HCT116 (cell line): ENCODE measurements around the gene NLRP1. TPM values are rescaled to one million over a fixed set of nuclear protein-coding genes. Genes with fewer than 3 reads are reported as not detected.

Experiments
- ATAC-seq: fragments of 200-7000 bp; cut with Tn5 transposase; 2 replicates; pipeline ENCODE4 v1.9.1; 2020; ENCODE audit warnings: mild to moderate bottlenecking, moderate library complexity
- BruUV-seq: library from RNA; stranded (reverse); fragments of 400-500 nt; replicated peaks from 2 replicates; lab custom pipeline; 2021; lab: Mats Ljungman, UMichigan
- CTCF ChIA-PET: fragments of 300-600 bp; sonication (Branson Sonifier 250); formaldehyde crosslinking; loops from one replicate; lab custom pipeline; 2021; ENCODE audit warnings: antibody characterized with exemption; lab: Charles Lee
- POLR2A ChIA-PET: fragments of 300-600, 350-600 bp; sonication (Branson Sonifier 250); formaldehyde crosslinking; loops from one replicate; lab custom pipeline; 2021; ENCODE audit warnings: antibody characterized with exemption; lab: Charles Lee
- RAD21 ChIA-PET, 2 experiments: fragments of 300-600 bp; sonication (Branson Sonifier 250); formaldehyde crosslinking; loops; one replicate each; lab custom pipeline; 2023; ENCODE audit warnings: low total read pairs in 2 of 2; ENCODE audit not compliant: uncharacterized antibody in 2 of 2, unreplicated experiment in 2 of 2, low non-redundant PET in 1 of 2; lab: Charles Lee
- DNase-seq: peaks from one replicate; pipeline ENCODE4 v3.0.0-alpha.2; 2010; ENCODE audit warnings: low read depth, low spot score
- H2AFZ ChIP-seq: fragments of 200-600 bp; shearing (Covaris generic), sonication (generic); 2 replicates; pipeline ENCODE4 v1.6.1; 2017; ENCODE audit warnings: low read depth, mixed run types, mixed read lengths, antibody characterized with exemption, low read length; ENCODE audit not compliant: poor library complexity, severe bottlenecking
- H3K27ac ChIP-seq: 2 replicates; pipeline ENCODE4 v1.5.1; 2012; ENCODE audit warnings: low read depth, low read length
- H3K27me3 ChIP-seq: fragments of 200-600 bp; sonication (generic); 2 replicates; pipeline ENCODE4 v1.6.1; 2016; ENCODE audit warnings: mixed run types, low read length, mixed read lengths; ENCODE audit not compliant: insufficient read depth
- H3K36me3 ChIP-seq, 2 experiments: fragments of 200-500 bp in 1 of 2; fragments of 200-600 bp in 1 of 2; sonication (Bioruptor generic) in 1 of 2; sonication (generic) in 1 of 2; 2 replicates each; pipeline versions ENCODE4 v1.5.1 to v1.6.1; 2014 to 2016; ENCODE audit warnings: low read length in 2 of 2, inconsistent platforms in 1 of 2, mixed read lengths in 1 of 2, mixed run types in 1 of 2; ENCODE audit not compliant: insufficient read depth in 2 of 2, control insufficient read depth in 1 of 2
- H3K4me1 ChIP-seq, 2 experiments: fragments of 200-600 bp in 1 of 2; sonication (generic) in 1 of 2; 2 replicates each; pipeline versions ENCODE4 v1.5.1 to v1.6.1; 2012 to 2017; ENCODE audit warnings: low read length in 2 of 2, inconsistent platforms in 1 of 2, mild to moderate bottlenecking in 1 of 2, mixed read lengths in 1 of 2, mixed run types in 1 of 2, moderate library complexity in 1 of 2; ENCODE audit not compliant: insufficient read depth in 2 of 2, control insufficient read depth in 1 of 2
- H3K4me2 ChIP-seq: fragments of 200-600 bp; sonication (generic); 2 replicates; pipeline ENCODE4 v1.6.1; 2017; ENCODE audit warnings: mixed run types, low read length, mixed read lengths
- H3K4me3 ChIP-seq, 2 experiments: fragments of 200-600 bp in 1 of 2; sonication (generic) in 1 of 2; replicated peaks in 1 of 2; 2 replicates each; pipeline ENCODE4 v1.5.1; 2011 to 2016; ENCODE audit warnings: low read length in 2 of 2, control low read depth in 1 of 2, low read depth in 1 of 2, mild to moderate bottlenecking in 1 of 2, mixed read lengths in 1 of 2, mixed run types in 1 of 2
- H3K79me2 ChIP-seq: fragments of 200-600 bp; sonication (generic); 2 replicates; pipeline ENCODE4 v1.6.1; 2017; ENCODE audit warnings: mild to moderate bottlenecking, mixed run types, low read length, moderate library complexity, mixed read lengths; ENCODE audit not compliant: insufficient read depth
- H3K9ac ChIP-seq: fragments of 200-600 bp; sonication (generic); 2 replicates; pipeline ENCODE4 v1.6.1; 2016; ENCODE audit warnings: low read length, mixed read lengths
- H3K9me2 ChIP-seq: fragments of 200-600 bp; sonication (generic), shearing (Covaris generic); 2 replicates; pipeline ENCODE4 v1.6.1; 2017; ENCODE audit warnings: mixed run types, mild to moderate bottlenecking, moderate library complexity; ENCODE audit not compliant: insufficient read depth
- H3K9me3 ChIP-seq, 2 experiments: fragments of 200-500 bp in 1 of 2; fragments of 200-600 bp in 1 of 2; sonication (Bioruptor generic) in 1 of 2; sonication (generic) in 1 of 2; 2 replicates each; pipeline ENCODE4 v1.6.1; 2014 to 2017; ENCODE audit warnings: low read length in 2 of 2, mixed read lengths in 2 of 2, inconsistent platforms in 1 of 2, low read depth in 1 of 2, mild to moderate bottlenecking in 1 of 2, mixed run types in 1 of 2, moderate library complexity in 1 of 2; ENCODE audit not compliant: control insufficient read depth in 1 of 2, insufficient read depth in 1 of 2
- H4K20me1 ChIP-seq: fragments of 200-600 bp; sonication (generic), shearing (Covaris generic); 2 replicates; pipeline ENCODE4 v1.6.1; 2017; ENCODE audit warnings: mixed run types, mild to moderate bottlenecking, moderate library complexity; ENCODE audit not compliant: insufficient read depth
- ATF3 ChIP-seq: IDR thresholded peaks from 2 replicates; pipeline ENCODE4 v1.6.1; 2012
- CTCF ChIP-seq, 3 experiments: fragments of 200-600 bp in 1 of 3; sonication (generic) in 1 of 3; IDR thresholded peaks in 2 of 3; conservative IDR thresholded peaks in 1 of 3; 2 replicates each; pipeline ENCODE4 v1.5.1; 2012 to 2017; ENCODE audit warnings: low read depth in 2 of 3, low read length in 2 of 3, antibody characterized with exemption in 1 of 3, borderline replicate concordance in 1 of 3, control low read depth in 1 of 3, mild to moderate bottlenecking in 1 of 3, mixed read lengths in 1 of 3, mixed run types in 1 of 3, moderate library complexity in 1 of 3; ENCODE audit not compliant: insufficient read depth in 1 of 3
- EGR1 ChIP-seq: IDR thresholded peaks from 2 replicates; pipeline ENCODE4 v1.6.1; 2012; ENCODE audit warnings: low read depth
- EZH2 ChIP-seq: fragments of 200-600 bp; sonication (generic); IDR thresholded peaks from 2 replicates; pipeline ENCODE4 v1.6.1; 2017; ENCODE audit warnings: antibody characterized with exemption, mixed run types
- FOSL1 ChIP-seq: IDR thresholded peaks from 2 replicates; pipeline ENCODE4 v1.6.1; 2012; ENCODE audit warnings: low read depth
- JUND ChIP-seq: IDR thresholded peaks from 2 replicates; pipeline ENCODE4 v1.6.1; 2012
- MAX ChIP-seq: IDR thresholded peaks from 2 replicates; pipeline ENCODE4 v1.6.1; 2012
- POLR2AphosphoS5 ChIP-seq: IDR thresholded peaks from 2 replicates; pipeline ENCODE4 v1.6.1; 2011; ENCODE audit warnings: mild to moderate bottlenecking, low read depth, low read length, moderate library complexity
- RAD21 ChIP-seq: IDR thresholded peaks from 2 replicates; pipeline ENCODE4 v1.6.1; 2012; ENCODE audit warnings: low read depth, mild to moderate bottlenecking
- SIN3A ChIP-seq: IDR thresholded peaks from 2 replicates; pipeline ENCODE4 v1.6.1; 2012; ENCODE audit warnings: low read depth
- SP1 ChIP-seq: IDR thresholded peaks from 2 replicates; pipeline ENCODE4 v1.6.1; 2012; ENCODE audit warnings: low read depth
- SRF ChIP-seq: IDR thresholded peaks from 2 replicates; pipeline ENCODE4 v1.6.1; 2012; ENCODE audit warnings: low read depth
- TCF7L2 ChIP-seq: IDR thresholded peaks from 2 replicates; pipeline ENCODE4 v1.7.0; 2011; ENCODE audit warnings: borderline replicate concordance, inconsistent platforms; ENCODE audit not compliant: insufficient read depth, insufficient read length; ENCODE audit errors: extremely low read depth
- YY1 ChIP-seq: IDR thresholded peaks from 2 replicates; pipeline ENCODE4 v1.6.1; 2011; ENCODE audit warnings: low read length, low read depth, moderate library complexity, mild to moderate bottlenecking; ENCODE audit not compliant: insufficient replicate concordance; ENCODE audit errors: extremely low read depth
- ZFX ChIP-seq: fragments of 450-650 bp; IDR thresholded peaks from 2 replicates; pipeline ENCODE4 v1.6.1; 2017
- ZNF274 ChIP-seq: fragments of 200-500 bp; sonication (Bioruptor generic); IDR thresholded peaks from 2 replicates; pipeline ENCODE4 v1.6.1; 2014; ENCODE audit warnings: mild to moderate bottlenecking, low read depth, low read length, inconsistent platforms
- intact Hi-C: fragments of 100-400 bp; cut with micrococcal nuclease; formaldehyde crosslinking; loops from 2 replicates; pipeline ENCODE4 v1.10.0; 2022
- total RNA-seq: library from RNA; stranded (reverse); gene quantifications from one replicate; pipeline ENCODE4 v1.2.1, GENCODE V29; 2021; ENCODE audit not compliant: unreplicated experiment
- TF ChIP-seq, protein P1 (sequence below): IDR thresholded peaks from 2 replicates; pipeline ENCODE4 v1.6.1; 2012; ENCODE audit warnings: low read depth

NLRP1 gene
- total RNA-seq, 1 experiment from 2014 or later, result 7.2 TPM

- intact Hi-C loops, result no loop called here
- Histone ChIP-seq H3K36me3 (no peaks in the 10 kb centered on the region), H3K4me3 (no peak overlapping the region), H3K9me3 (no peaks in the 10 kb centered on the region), H3K4me1 (peaks cover 0 to 13% of the 10 kb centered on the region in 2 experiments; a peak in 2 of 4 replicates), H3K27ac (no peak overlapping the region), H2AFZ (no peak overlapping the region), H3K4me2 (no peak overlapping the region), H3K9me2 (no peaks in the 10 kb centered on the region), H4K20me1 (no peaks in the 10 kb centered on the region), H3K9ac (no peak overlapping the region), H3K27me3 (no peaks in the 10 kb centered on the region), H3K79me2 (no peaks in the 10 kb centered on the region)
- ATAC-seq (no peak), DNase-seq (no peak)
- no TSS peak for BruUV-seq
- TF ChIP-seq EGR1, result no peak
- TF ChIP-seq EZH2, result no peak
- TF ChIP-seq, protein P1, sequence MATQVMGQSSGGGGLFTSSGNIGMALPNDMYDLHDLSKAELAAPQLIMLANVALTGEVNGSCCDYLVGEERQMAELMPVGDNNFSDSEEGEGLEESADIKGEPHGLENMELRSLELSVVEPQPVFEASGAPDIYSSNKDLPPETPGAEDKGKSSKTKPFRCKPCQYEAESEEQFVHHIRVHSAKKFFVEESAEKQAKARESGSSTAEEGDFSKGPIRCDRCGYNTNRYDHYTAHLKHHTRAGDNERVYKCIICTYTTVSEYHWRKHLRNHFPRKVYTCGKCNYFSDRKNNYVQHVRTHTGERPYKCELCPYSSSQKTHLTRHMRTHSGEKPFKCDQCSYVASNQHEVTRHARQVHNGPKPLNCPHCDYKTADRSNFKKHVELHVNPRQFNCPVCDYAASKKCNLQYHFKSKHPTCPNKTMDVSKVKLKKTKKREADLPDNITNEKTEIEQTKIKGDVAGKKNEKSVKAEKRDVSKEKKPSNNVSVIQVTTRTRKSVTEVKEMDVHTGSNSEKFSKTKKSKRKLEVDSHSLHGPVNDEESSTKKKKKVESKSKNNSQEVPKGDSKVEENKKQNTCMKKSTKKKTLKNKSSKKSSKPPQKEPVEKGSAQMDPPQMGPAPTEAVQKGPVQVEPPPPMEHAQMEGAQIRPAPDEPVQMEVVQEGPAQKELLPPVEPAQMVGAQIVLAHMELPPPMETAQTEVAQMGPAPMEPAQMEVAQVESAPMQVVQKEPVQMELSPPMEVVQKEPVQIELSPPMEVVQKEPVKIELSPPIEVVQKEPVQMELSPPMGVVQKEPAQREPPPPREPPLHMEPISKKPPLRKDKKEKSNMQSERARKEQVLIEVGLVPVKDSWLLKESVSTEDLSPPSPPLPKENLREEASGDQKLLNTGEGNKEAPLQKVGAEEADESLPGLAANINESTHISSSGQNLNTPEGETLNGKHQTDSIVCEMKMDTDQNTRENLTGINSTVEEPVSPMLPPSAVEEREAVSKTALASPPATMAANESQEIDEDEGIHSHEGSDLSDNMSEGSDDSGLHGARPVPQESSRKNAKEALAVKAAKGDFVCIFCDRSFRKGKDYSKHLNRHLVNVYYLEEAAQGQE, result no peak
- TF ChIP-seq ATF3, result no peak
- no peak for TF ChIP-seq CTCF (IDR thresholded peaks at IDR 0.05 in 2 of 3, conservative IDR thresholded peaks at IDR 0.05 in 1 of 3; ENCODE audit: borderline replicate concordance in 1 of 3, insufficient read depth in 1 of 3, low read depth in 2 of 3, low read length in 2 of 3)
- no peak for TF ChIP-seq MAX
- TF ChIP-seq SIN3A, result no peak
- TF ChIP-seq POLR2AphosphoS5, result no peak
- no peak for TF ChIP-seq SRF
- TF ChIP-seq FOSL1, result no peak
- TF ChIP-seq ZFX, result no peak
- no peak for TF ChIP-seq JUND
- TF ChIP-seq RAD21, result no peak
- no peak for TF ChIP-seq YY1
- no peak for TF ChIP-seq TCF7L2
- no peak for TF ChIP-seq ZNF274
- TF ChIP-seq SP1, result no peak
- RAD21 ChIA-PET, result no interaction called here
- CTCF ChIA-PET, result no interaction called here
- POLR2A ChIA-PET, result no interaction called here
Observed at GRCh38 chr17:5557990-5558389, 26.3 kb downstream of the NLRP1 start.
